ENCODE measurements around the gene SLC9A7.

DNA sequence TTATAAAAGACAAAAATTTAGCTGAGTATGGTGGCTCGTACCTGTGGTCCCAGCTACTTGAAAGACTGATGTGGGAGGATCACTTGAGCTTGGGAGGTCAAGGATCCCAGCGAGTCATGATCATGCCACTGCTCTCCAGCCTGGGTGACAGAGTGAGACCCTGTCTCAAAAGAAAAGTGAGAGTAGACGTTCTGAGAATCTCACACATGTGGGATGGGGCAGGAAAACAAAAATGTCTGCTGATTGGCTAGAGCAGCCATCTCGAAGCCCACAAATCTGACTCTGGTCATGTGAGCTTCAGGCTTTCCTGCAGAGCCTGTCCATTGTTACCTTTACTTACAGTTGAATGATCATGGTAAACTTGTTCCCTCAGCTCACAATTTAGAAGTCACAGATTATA lies 23.1 kb upstream of the SLC9A7 start:
- TF ChIP-seq POLR2AphosphoS5 (IDR thresholded peaks at IDR 0.05; ENCODE audit: low read depth, low read length) (no peak), POLR2A (IDR thresholded peaks at IDR 0.05; ENCODE audit: low read depth, low read length) (no peak), TAF1 (IDR thresholded peaks at IDR 0.05; ENCODE audit: borderline replicate concordance, low read depth, low read length) (no peak)
